Progenitor cell of endocrine pancreas (in vitro differentiated cells): ENCODE measurements around the gene SHANK3. TPM values are rescaled to one million over a fixed set of nuclear protein-coding genes. Genes with fewer than 3 reads are reported as not detected.

ENCODE experiments used
- DNase-seq: peaks from one replicate; pipeline ENCODE4 v3.0.0; 2021; ENCODE audit warnings: low spot score; ENCODE audit not compliant: unreplicated experiment
- H3K27ac Mint-ChIP-seq: 2 replicates; pipeline ENCODE4 v1.8.0; 2021; ENCODE audit warnings: mild to moderate bottlenecking, moderate library complexity, mixed read lengths
- H3K27me3 Mint-ChIP-seq: 2 replicates; pipeline ENCODE4 v1.8.0; 2021; ENCODE audit warnings: mixed read lengths
- H3K36me3 Mint-ChIP-seq: 2 replicates; pipeline ENCODE4 v1.8.0; 2022; ENCODE audit warnings: mixed read lengths; ENCODE audit not compliant: insufficient read depth
- H3K4me1 Mint-ChIP-seq: 2 replicates; pipeline ENCODE4 v1.8.0; 2021; ENCODE audit warnings: low read depth, mixed read lengths
- H3K4me3 Mint-ChIP-seq: 2 replicates; pipeline ENCODE4 v1.8.0; 2021; ENCODE audit warnings: low read depth, mild to moderate bottlenecking, moderate library complexity, mixed read lengths
- H3K9me3 Mint-ChIP-seq: 2 replicates; pipeline ENCODE4 v1.8.0; 2021; ENCODE audit warnings: low read depth, mixed read lengths
- CTCF ChIP-seq: fragments of 200-600 bp; sonication (generic); IDR thresholded peaks from one replicate; pipeline ENCODE4 v1.5.0; 2021; ENCODE audit warnings: antibody characterized with exemption, mild to moderate bottlenecking; ENCODE audit not compliant: unreplicated experiment
- total RNA-seq: library from RNA; stranded (reverse); gene quantifications from 2 replicates; pipeline ENCODE4 v1.2.1, GENCODE V29; 2021

The SHANK3 gene
- total RNA-seq, 1 donor from 2014 or later, result 6.9 TPM

- Mint-ChIP-seq H3K4me3 (no peak overlapping the region), H3K36me3 (no peaks in the 10 kb centered on the region), H3K27ac (no peak overlapping the region), H3K9me3 (no peaks in the 10 kb centered on the region), H3K4me1 (no peaks in the 10 kb centered on the region), H3K27me3 (peaks cover 28% of the 10 kb centered on the region)
- TF ChIP-seq CTCF, result no peak
- DNase-seq, result no peak
These were observed 7.4 kb upstream of the SHANK3 start for GRCh38 chr22:50665212-50665611.

GRCh38 chr22:50665738-50666137 lies 6.9 kb upstream of the SHANK3 start:
- DNase-seq, result no peak
- H3K9me3 Mint-ChIP-seq, result no peaks in the 10 kb centered on the region
- no peak for TF ChIP-seq CTCF
- no peaks in the 10 kb centered on the region for H3K36me3 Mint-ChIP-seq
- H3K27me3 Mint-ChIP-seq, result peaks cover 30% of the 10 kb centered on the region
- no peaks in the 10 kb centered on the region for H3K4me1 Mint-ChIP-seq
- H3K27ac Mint-ChIP-seq, result no peak overlapping the region
- H3K4me3 Mint-ChIP-seq, result no peak overlapping the region

GRCh38 chr22:50670513-50670912 lies 2.1 kb upstream of the SHANK3 start:
- Mint-ChIP-seq H3K36me3 (peaks cover 2% of the 10 kb centered on the region), H3K9me3 (no peaks in the 10 kb centered on the region), H3K4me1 (no peaks in the 10 kb centered on the region), H3K27me3 (peaks cover 48% of the 10 kb centered on the region), H3K27ac (no peak overlapping the region), H3K4me3 (peak overlapping the region; percentile 11)
- TF ChIP-seq CTCF, result no peak
- no peak for DNase-seq

- Mint-ChIP-seq H3K27ac (no peak overlapping the region), H3K27me3 (peaks cover 53% of the 10 kb centered on the region), H3K4me3 (no peak overlapping the region), H3K4me1 (no peaks in the 10 kb centered on the region), H3K36me3 (peaks cover 2% of the 10 kb centered on the region), H3K9me3 (no peaks in the 10 kb centered on the region)
- DNase-seq, result no peak
- no peak for TF ChIP-seq CTCF
These were observed 1.6 kb upstream of the SHANK3 start for GRCh38 chr22:50670914-50671538.

GRCh38 chr22:50671641-50672040 lies 982 bp upstream of the SHANK3 start:
- Mint-ChIP-seq H3K27me3 (peaks cover 58% of the 10 kb centered on the region), H3K4me3 (peak overlapping the region; percentile 7)
- TF ChIP-seq CTCF, result no peak

More at GRCh38 chr22:50671641-50672040, 982 bp upstream of the SHANK3 start:
- no peaks in the 10 kb centered on the region for H3K9me3 Mint-ChIP-seq
- peaks cover 2% of the 10 kb centered on the region for H3K36me3 Mint-ChIP-seq
- DNase-seq, result no peak
- H3K27ac Mint-ChIP-seq, result no peak overlapping the region
- no peaks in the 10 kb centered on the region for H3K4me1 Mint-ChIP-seq
